Suprapubic skin (tissue), 4 donors: ENCODE measurements around the gene NABP2. TPM values are rescaled to one million over a fixed set of nuclear protein-coding genes. Genes with fewer than 3 reads are reported as not detected.
"Not testable (repeated sequence)": the region's sequence is repeated elsewhere in the genome, so short reads cannot be mapped to it uniquely, and the experiment has no call there.

Experiments
- DNase-seq, 2 donors: peaks; one replicate each; pipeline ENCODE4 v3.0.0-alpha.2; 2019; ENCODE audit warnings: low spot score in 2 of 2
- H3K27ac ChIP-seq: fragments of 200-600 bp; sonication (generic); one replicate; pipeline ENCODE4 v1.5.1; 2019
- H3K27me3 ChIP-seq: fragments of 200-600 bp; sonication (generic); one replicate; pipeline ENCODE4 v1.5.1; 2019
- H3K36me3 ChIP-seq: fragments of 200-600 bp; sonication (generic); one replicate; pipeline ENCODE4 v1.5.1; 2019
- H3K4me1 ChIP-seq: fragments of 200-600 bp; sonication (generic); one replicate; pipeline ENCODE4 v1.5.1; 2019
- H3K4me3 ChIP-seq: fragments of 200-600 bp; sonication (generic); one replicate; pipeline ENCODE4 v1.5.1; 2019; ENCODE audit warnings: mild to moderate bottlenecking
- H3K9me3 ChIP-seq: fragments of 200-600 bp; sonication (generic); one replicate; pipeline ENCODE4 v1.5.1; 2019
- CTCF ChIP-seq, 2 donors: fragments of 200-600 bp in 1 of 2; fragments of 450-650 bp in 1 of 2; sonication (generic) in 1 of 2; IDR thresholded peaks; one replicate each; pipeline ENCODE4 v1.5.1; 2016 to 2019; ENCODE audit warnings: antibody characterized with exemption in 2 of 2, mild to moderate bottlenecking in 1 of 2, moderate library complexity in 1 of 2
- EP300 ChIP-seq: sonication (generic); formaldehyde crosslinking; IDR thresholded peaks from one replicate; pipeline ENCODE4 v1.6.1; 2017; ENCODE audit warnings: antibody characterized with exemption
- POLR2A ChIP-seq, 2 donors: fragments of 450-650 bp; IDR thresholded peaks; one replicate each; pipeline ENCODE4 v1.6.1; 2017; ENCODE audit warnings: antibody characterized with exemption in 2 of 2, mild to moderate bottlenecking in 2 of 2, moderate library complexity in 2 of 2
- POLR2AphosphoS5 ChIP-seq, 3 donors: sonication (generic); formaldehyde crosslinking; IDR thresholded peaks; one replicate each; pipeline ENCODE4 v1.6.1; 2017; ENCODE audit warnings: antibody characterized with exemption in 3 of 3
- WGBS: methylation state at CpG from one replicate; pipeline ENCODE4 v1.1.5; 2018; 5-methylcytosine and 5-hydroxymethylcytosine counted together
- total RNA-seq, 4 donors: library from RNA; depleted of rRNA; stranded (reverse); fragments of >200 nt; gene quantifications; one replicate each; pipeline ENCODE4 v1.1.0, GENCODE V29; 2016

Gene NABP2
- total RNA-seq, 4 donors from 2014 or later = 13.3 to 23.7 (median 20.1) TPM

GRCh38 chr12:56193025-56193578 lies 31.0 kb upstream of the NABP2 start:
- Histone ChIP-seq H3K4me1 (peaks cover 13% of the 10 kb centered on the region), H3K36me3 (no peaks in the 10 kb centered on the region), H3K4me3 (no peak overlapping the region), H3K27me3 (no peaks in the 10 kb centered on the region), H3K27ac (no peak overlapping the region), H3K9me3 (no peaks in the 10 kb centered on the region)
- peak in 1 of 2 donors; percentile 84 for DNase-seq
- 59% methylated on average over 1 of the region's 1 CpG for WGBS
- TF ChIP-seq CTCF (IDR thresholded peaks at IDR 0.05) = peak; percentile 68 to 87
- TF ChIP-seq POLR2A (IDR thresholded peaks at IDR 0.05) = no peak

- WGBS = 73% methylated on average over 11 of the region's 11 CpGs
- not testable (repeated sequence) for H3K27ac ChIP-seq, DNase-seq
Measured at GRCh38 chr12:56196818-56197550, 27.2 kb upstream of the NABP2 start.

GRCh38 chr12:56197921-56198635 lies 26.1 kb upstream of the NABP2 start:
- no peak for DNase-seq
- peaks cover 3% of the 10 kb centered on the region for H3K4me1 ChIP-seq
- no peaks in the 10 kb centered on the region for H3K36me3 ChIP-seq
- no peaks in the 10 kb centered on the region for H3K27me3 ChIP-seq
- WGBS = 85% methylated on average over 9 of the region's 9 CpGs
- no peak overlapping the region for H3K27ac ChIP-seq
- no peak for TF ChIP-seq EP300
- no peaks in the 10 kb centered on the region for H3K9me3 ChIP-seq
- H3K4me3 ChIP-seq = no peak overlapping the region

More at GRCh38 chr12:56196818-56197550, 27.2 kb upstream of the NABP2 start:
- H3K4me1 ChIP-seq, H3K4me3 ChIP-seq, H3K36me3 ChIP-seq, H3K9me3 ChIP-seq, H3K27me3 ChIP-seq: not testable (repeated sequence)

- DNase-seq = no peak
- Histone ChIP-seq H3K36me3 (no peaks in the 10 kb centered on the region), H3K4me1 (peaks cover 3% of the 10 kb centered on the region), H3K9me3 (no peaks in the 10 kb centered on the region), H3K4me3 (no peak overlapping the region), H3K27me3 (no peaks in the 10 kb centered on the region), H3K27ac (no peak overlapping the region)
- WGBS = 78% methylated on average over 1 of the region's 1 CpG
- TF ChIP-seq POLR2A (IDR thresholded peaks at IDR 0.05) = no peak
- TF ChIP-seq CTCF (IDR thresholded peaks at IDR 0.05) = no peak
- TF ChIP-seq EP300 = no peak
- TF ChIP-seq POLR2AphosphoS5 (IDR thresholded peaks at IDR 0.05) = no peak
Measured at GRCh38 chr12:56198836-56199235, 25.3 kb upstream of the NABP2 start.

GRCh38 chr12:56202366-56202765 lies 21.8 kb upstream of the NABP2 start:
- no peaks in the 10 kb centered on the region for H3K27me3 ChIP-seq
- H3K36me3 ChIP-seq = peaks cover 27% of the 10 kb centered on the region
- TF ChIP-seq POLR2A (IDR thresholded peaks at IDR 0.05) (no peak), EP300 (no peak), POLR2AphosphoS5 (IDR thresholded peaks at IDR 0.05) (no peak), CTCF (IDR thresholded peaks at IDR 0.05) (no peak)
- peaks cover 3% of the 10 kb centered on the region for H3K4me1 ChIP-seq
- H3K4me3 ChIP-seq = no peak overlapping the region
- WGBS = 38% methylated on average over 1 of the region's 1 CpG
- H3K27ac ChIP-seq = no peak overlapping the region
- DNase-seq = no peak
- no peaks in the 10 kb centered on the region for H3K9me3 ChIP-seq

GRCh38 chr12:56202838-56203237 lies 21.3 kb upstream of the NABP2 start:
- DNase-seq = no peak
- no peak for TF ChIP-seq POLR2A (IDR thresholded peaks at IDR 0.05)
- WGBS = 64% methylated on average over 2 of the region's 2 CpGs
- H3K9me3 ChIP-seq = no peaks in the 10 kb centered on the region
- H3K4me3 ChIP-seq = no peak overlapping the region
- H3K4me1 ChIP-seq = peaks cover 3% of the 10 kb centered on the region
- no peaks in the 10 kb centered on the region for H3K27me3 ChIP-seq
- H3K27ac ChIP-seq = no peak overlapping the region
- H3K36me3 ChIP-seq = peaks cover 32% of the 10 kb centered on the region
